Limb (tissue), 2 donors: ENCODE results near the gene SRBD1.

Experiments
- DNase-seq, 2 donors: peaks; one replicate each; pipeline ENCODE4 v3.0.0-alpha.2; 2016; ENCODE audit errors: extremely low spot score in 2 of 2

SRBD1 gene, protein sequence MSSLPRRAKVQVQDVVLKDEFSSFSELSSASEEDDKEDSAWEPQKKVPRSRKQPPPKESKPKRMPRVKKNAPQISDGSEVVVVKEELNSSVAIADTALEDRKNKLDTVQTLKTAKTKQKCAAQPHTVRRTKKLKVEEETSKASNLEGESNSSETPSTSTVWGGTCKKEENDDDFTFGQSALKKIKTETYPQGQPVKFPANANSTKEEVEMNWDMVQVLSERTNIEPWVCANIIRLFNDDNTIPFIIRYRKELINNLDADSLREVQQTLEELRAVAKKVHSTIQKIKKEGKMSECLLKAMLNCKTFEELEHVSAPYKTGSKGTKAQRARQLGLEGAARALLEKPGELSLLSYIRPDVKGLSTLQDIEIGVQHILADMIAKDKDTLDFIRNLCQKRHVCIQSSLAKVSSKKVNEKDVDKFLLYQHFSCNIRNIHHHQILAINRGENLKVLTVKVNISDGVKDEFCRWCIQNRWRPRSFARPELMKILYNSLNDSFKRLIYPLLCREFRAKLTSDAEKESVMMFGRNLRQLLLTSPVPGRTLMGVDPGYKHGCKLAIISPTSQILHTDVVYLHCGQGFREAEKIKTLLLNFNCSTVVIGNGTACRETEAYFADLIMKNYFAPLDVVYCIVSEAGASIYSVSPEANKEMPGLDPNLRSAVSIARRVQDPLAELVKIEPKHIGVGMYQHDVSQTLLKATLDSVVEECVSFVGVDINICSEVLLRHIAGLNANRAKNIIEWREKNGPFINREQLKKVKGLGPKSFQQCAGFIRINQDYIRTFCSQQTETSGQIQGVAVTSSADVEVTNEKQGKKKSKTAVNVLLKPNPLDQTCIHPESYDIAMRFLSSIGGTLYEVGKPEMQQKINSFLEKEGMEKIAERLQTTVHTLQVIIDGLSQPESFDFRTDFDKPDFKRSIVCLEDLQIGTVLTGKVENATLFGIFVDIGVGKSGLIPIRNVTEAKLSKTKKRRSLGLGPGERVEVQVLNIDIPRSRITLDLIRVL

GRCh38 chr2:45611020-45611859 lies at the start of gene SRBD1:
SRBD1 (minus strand) TSS chr2:45611267; CDS start chr2:45605441, 5,826 bp downstream.
- DNase-seq: peak; percentile 88 to 94

GRCh38 chr2:45654250-45654649 lies 43.2 kb upstream of the SRBD1 start:
- no peak for DNase-seq

GRCh38 chr2:45653122-45653913 lies 42.3 kb upstream of the SRBD1 start:
- DNase-seq: no peak

DNA sequence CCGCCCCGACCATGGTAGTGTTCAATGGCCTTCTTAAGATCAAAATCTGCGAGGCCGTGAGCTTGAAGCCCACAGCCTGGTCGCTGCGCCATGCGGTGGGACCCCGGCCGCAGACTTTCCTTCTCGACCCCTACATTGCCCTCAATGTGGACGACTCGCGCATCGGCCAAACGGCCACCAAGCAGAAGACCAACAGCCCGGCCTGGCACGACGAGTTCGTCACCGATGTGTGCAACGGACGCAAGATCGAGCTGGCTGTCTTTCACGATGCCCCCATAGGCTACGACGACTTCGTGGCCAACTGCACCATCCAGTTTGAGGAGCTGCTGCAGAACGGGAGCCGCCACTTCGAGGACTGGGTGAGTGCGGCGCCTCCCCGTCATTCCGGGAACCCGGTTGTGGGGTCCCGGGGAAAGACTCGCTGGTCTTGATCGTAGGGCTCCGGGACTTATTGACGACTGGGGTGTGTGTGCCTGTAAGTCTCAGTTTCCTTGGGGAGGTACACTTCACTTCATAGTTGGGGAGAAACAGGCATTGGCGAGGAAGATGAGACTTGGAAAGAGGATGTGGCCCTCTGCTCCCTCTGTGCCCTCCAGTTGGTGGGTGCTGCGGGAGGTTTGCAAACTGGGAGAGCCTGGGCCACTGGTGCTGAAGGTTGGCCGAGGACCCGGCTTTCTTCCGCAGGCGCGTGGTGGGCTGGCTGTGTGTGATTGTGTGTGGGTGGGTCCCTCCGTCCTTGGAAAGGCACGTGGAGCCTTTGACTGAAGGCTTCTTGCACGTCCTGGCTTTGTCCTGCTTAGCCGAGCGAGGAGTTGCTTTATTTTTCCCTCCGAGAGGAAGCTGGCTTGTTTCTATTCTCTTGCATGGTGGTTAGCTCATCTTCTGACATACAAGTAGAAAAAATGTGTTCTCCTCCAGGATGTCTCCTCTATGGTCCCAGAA lies 41.3 kb upstream of the SRBD1 start:
- peak in 1 of 2 donors; percentile 70 for DNase-seq

GRCh38 chr2:45651415-45652089 lies 40.5 kb upstream of the SRBD1 start, which contains the start of gene PRKCE:
PRKCE (plus strand) TSS chr2:45651675.
- peak in 1 of 2 donors; percentile 83 for DNase-seq

DNA sequence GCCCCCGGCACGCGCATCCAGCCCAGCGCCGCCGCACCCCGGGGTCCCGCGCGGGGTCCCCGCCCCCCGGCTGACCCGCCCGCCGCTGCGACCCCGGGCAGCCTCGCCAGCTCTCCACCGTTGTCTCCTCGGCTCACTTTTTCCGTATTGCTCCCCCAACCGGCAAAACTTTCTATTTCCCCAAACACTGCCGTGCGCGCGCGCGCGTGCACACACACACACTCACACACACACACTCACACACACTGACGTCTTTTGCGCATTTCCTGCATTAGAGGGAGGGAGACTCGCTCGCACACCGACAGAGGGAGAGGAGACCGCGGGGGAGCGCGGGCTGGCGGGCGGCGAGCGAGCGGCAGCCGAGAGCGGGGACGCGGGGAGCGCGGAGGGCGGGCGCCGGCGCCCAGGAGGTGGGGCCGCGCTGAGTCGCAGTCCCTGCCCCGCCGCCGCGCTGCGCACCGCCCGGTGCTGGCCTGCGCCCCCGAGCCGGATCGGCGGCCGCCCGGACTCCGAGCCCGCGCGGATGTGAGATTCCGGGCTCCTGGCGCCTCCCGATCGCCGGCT lies 39.9 kb upstream of the SRBD1 start:
- peak; percentile 91 to 96 for DNase-seq

- DNase-seq: peak; percentile 38 to 81
Observed at GRCh38 chr2:45649858-45650811, 39.1 kb upstream of the SRBD1 start.

GRCh38 chr2:45649462-45649857 lies 38.4 kb upstream of the SRBD1 start:
- DNase-seq: peak; percentile 36 to 38

DNA sequence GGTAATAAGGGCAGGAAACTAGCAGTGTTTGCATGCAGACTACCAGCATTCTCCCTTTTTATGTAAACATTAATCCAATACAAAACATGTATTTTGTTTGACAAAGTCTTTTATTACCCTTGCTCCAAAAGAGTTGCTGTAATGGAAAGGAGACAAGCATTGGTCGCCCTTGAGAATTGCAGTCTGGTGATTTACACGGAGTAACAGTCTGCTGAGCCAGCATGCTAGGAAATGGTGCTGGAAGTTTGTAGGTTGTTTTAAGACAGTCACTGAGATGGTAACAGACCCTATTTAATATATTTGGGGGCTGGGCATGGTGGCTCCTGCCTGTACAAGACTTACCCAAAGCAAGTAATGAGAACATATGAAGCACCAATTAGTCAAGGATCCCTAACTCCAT lies 37.6 kb upstream of the SRBD1 start:
- no peak for DNase-seq

GRCh38 chr2:45647986-45648520 lies 37.0 kb upstream of the SRBD1 start:
- DNase-seq: no peak

GRCh38 chr2:45647356-45647755 lies 36.3 kb upstream of the SRBD1 start:
- DNase-seq: no peak

DNA sequence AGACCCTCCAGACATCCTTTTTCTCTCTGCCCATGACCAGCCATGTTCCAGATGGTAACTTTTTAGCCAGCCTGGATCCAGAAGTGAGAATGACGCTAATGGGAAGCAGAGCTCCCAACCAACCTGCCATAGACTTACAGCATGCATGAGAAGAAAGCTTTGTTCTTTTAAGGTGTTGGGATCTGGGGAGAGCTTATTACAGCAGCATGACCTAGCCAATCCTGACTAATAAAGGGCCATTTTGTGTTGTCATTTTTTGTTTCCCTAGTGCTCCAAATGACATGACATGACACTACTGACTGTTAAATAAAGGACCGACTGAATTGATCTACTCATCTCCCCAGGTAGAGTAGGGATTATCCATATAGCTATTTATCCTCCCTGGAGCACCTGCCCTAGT lies 35.2 kb upstream of the SRBD1 start:
- no peak for DNase-seq

DNA sequence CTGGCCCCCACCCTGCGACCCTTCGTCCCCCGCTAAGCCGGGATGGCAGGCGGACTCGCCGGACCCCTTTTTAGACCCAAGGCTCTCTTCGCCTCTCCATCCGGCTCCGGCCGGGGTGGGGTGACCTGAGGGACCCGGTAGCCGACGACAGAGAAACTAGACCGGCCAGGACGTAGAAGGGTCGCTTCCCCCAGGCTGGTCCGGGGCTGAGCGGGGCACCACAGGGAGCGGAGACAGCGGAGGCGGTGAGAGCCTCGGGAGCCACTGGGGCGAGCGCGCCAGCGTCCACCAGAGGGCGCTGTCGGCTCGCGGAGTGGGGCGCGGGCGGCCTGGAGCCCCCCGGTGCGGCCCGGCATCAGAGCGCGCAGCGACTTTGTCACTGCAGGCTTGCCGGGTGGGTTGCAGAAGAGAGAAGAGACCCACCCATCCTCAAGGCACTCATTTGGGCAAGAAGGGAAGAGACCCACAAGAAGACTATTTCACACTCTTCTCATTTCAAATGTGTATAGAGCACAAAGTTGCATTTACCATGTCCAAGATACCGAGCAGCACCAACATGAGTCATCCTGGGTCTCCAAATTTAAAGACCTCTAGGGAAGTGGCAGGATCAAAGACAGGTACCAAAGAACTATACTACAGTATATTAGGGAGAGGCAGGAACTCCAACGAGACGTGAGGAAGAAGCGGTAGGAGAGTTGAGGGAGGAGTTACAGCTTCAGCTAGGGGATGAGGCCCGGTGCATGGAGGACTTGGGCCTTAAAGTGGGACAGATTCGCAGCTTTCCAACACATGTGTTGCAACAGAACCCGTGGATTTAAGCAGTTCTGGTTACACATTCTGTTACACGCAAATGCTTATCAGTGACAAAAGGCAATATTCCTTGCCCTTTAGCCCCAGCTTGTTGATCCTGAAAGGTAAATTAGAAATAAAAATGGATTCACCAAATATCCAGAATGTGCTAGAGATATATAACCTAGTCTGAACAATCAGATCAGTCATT lies 32.8 kb upstream of the SRBD1 start:
- peak; percentile 60 to 89 for DNase-seq

DNA sequence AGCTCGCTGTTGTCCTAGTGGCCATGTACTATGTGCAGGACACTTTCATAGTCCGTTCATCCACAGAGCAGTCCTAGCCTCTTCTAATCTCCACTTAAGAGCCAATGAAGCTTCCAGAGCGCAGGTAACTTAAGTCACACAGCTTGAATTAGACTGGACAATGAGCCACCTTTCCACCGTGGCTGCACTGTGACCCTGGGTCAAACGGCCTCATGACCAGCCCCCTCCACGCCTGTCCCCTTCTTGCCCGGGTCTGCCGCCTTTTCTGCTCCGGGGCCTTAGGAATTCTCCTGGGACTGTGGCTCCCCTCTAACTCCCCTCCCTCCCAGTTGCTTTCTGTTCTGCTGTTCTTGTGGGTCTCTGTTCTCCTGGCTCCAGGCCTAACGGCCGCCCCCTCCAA lies 32.0 kb upstream of the SRBD1 start:
- no peak for DNase-seq

DNA sequence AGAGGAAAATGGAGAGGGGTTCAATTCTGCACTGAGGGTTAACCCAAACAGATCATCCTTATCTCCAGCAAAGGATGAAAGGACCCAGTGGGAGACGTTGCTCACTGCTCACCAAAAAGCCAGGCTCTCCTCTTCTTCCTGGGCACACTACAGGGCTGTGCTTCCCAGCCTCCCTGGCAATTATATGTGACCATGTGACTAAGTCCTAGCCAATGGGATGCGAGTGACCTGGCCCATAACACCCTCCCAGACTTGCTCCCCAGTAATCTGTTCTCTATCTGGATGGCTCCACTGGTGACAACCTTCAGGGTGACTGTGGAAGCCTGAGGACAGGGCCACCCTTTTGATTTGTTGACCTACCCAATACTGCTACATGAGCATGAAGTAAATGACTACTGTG lies 29.5 kb upstream of the SRBD1 start:
- no peak for DNase-seq

GRCh38 chr2:45637440-45637839 lies 26.4 kb upstream of the SRBD1 start:
- no peak for DNase-seq
